Measurements from ENCODE around the gene ERICH3.
"Not testable (repeated sequence)": the region's sequence is repeated elsewhere in the genome, so short reads cannot be mapped to it uniquely, and the experiment has no call there.

The ERICH3 gene

DNA sequence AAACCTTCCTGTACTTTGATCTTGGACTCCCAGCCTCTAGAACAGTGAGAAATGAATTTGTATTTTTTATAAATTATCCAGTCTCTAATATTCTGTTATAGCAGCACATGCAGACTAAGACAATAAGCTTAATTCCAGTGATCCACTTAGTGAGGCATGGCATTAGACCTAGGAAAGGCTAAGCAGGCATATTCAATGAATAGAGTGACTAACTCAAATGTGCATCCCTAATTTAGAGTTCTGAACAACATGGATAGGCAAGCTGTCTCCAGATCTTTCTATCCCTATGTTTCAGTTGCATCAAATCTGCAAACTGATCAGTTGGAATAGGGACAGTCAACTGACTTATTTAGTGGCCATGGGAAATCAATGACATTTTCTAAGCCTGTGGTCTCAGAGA is 4.3 kb upstream of the ERICH3 start:
- DNase-seq (ENCODE audit: low read depth), result no peak

DNA sequence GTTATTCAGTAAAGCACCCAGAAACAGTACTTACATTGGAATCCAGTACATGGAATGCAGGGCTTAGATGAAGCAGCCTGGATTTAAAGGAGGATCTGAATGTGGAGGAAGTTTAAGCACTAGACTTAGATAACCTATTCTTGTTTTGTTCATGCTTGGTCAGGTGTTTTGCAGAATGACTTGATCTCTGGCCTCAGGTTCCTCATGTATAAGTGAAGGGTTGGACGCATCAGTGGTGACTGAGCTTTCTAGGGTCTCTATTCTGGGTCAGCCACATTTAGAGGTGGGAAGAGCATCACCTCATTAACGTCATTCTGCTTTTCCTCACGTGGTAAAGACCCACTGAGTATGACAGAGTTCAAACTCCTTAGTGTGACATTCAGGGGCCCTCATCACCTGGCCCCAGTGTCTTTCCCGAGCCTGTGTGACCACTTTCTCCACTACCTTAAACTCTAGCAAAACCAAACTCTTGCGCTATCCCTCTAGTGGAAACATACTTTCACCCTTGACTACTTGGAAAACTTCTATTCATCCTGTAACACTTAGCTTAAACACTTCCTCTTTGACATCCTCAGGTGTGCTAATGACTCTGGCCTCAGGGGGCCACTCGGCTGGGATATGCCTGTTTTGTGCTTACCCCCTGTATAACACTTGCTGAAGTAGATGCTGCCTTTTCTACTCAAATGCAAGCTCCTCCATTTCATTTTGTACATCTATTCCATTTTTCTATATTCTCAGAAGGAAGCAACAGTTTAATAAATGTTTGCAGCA is 871 bp upstream of the ERICH3 start:
- DNase-seq (ENCODE audit: low read depth), result no peak

DNA sequence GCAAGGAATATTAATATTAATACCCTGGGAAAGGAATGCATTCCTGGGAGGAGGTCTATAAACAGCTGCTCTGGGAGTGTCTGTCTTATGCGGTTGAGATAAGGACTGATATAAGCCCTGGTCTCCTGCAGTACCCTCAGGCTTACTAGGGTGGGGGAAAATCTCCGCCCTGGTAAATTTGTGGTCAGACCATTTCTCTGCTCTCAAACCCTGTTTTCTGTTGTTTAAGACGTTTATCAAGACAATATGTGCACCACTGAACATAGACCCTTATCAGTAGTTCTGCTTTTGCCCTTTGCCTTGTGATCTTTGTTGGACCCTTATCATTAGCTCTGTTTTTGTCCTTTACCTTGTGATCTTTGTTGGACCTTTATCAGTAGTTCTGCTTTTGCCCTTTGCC is 2.7 kb downstream of the ERICH3 start:
- DNase-seq (ENCODE audit: low read depth), result not testable (repeated sequence)

DNA sequence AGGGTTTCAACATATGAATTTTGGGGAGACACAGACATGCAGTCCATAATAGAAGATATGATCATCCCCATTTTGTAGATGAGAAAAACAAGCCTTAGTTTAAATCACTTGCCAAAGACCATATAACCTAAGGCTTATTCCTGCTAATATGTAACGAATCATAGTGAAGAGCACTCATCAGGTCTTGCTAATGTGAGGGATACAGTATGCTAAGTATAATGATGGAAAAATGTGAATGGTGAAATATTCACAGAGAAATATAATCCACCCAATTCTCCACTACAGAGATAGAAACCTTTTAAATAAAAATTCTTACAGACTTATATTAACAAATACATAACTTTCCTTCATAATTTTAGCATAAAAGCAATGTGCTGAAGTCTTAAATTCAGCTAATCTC is 18.9 kb downstream of the ERICH3 start:
- no peak for DNase-seq (ENCODE audit: low read depth)

DNA sequence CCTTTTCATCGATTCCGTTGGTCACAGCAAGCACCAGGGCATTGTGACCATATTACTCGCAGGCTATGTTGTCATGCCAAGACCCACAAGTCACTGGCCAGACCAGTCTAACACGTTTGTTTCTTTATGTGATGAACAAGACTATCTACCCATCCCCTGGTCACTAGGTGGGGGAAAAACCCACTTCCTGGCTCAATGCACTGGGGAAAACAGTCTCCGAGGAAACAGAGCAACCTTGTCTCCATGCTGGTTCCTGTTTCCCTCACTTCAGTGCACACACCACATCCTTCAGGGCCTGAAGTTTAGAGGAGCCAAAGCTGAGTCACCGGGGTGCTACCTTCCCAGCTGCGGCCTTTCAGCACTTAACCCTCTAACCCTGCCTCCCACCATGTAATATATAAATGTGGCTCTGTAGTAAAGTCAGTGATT is 20.9 kb downstream of the ERICH3 start:
- no peak for DNase-seq (ENCODE audit: low read depth)

DNA sequence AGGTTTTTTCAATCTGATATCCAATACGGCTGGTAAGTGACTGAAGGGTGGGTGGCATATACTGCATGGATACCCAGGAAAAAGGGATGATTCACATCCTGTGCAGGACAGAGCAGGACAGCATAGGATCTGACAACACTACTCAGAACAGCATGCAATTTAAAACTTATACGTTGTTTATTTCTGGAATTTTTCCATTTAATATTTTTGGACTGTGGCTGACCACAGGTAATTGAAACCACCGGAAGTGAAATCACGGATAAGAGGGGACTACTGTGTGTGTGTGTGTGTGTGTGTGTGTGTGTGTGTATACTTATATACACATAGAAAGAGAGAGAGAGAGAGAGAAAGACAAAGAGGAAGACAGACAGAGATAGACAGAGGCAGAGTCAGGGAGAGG is 23.0 kb downstream of the ERICH3 start:
- no peak for DNase-seq (ENCODE audit: low read depth)

DNA sequence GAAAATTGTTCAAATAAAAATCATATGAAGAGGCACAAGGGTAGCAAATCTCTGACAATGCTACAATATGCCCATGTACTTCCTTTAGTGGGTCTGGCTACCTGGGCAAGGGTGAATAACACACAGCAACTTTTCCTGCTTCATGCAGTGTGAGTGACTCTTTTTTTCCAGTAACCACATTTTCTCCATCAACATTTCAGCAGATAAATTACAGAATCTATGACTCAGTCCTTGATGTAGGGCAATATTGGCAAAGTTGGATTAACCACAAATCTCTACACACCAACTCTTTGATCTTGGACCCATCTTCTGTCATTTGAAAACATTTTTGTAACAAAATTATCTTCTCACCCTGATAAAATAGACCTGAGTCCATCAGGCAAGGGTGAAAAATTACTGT is 31.7 kb downstream of the ERICH3 start:
- DNase-seq (ENCODE audit: low read depth), result no peak

DNA sequence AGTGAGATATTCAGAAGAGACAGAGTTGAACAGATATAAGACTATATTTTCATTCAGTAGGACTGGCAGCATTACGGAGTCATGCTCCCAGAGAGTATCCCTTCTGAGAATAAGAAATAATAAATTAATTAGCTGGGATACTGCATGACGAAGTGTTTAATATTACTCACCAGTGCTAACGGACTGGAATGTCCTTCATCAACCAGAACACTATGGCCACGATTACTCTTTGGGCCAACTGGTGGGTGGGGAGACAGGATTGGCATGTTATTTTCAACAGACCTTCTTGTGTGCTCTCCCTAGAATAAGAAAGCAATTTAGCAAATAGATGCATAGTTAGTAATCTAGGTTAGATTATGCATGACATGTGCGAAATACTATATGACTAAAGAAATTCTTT is 32.4 kb downstream of the ERICH3 start:
- DNase-seq (ENCODE audit: low read depth), result no peak

DNA sequence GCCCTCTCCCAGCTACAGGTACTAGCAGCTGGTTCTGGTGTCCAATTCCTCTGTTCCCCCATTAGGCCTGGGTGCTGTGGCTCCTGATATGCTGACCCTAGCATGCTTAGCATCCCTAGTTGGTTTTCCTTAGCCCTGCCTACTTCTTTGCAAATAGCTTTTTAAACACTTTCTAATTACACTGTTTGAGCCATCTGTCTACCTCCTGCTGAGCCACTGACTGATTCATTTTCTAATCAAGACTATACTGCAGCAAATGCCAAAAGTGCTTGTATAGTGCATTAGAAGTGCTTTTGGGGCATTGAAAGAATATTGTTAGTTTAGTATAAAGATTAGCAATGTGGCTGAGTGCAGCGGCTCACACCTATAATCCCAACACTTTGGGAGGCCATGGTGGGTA is 36.3 kb downstream of the ERICH3 start:
- DNase-seq (ENCODE audit: low read depth), result no peak

DNA sequence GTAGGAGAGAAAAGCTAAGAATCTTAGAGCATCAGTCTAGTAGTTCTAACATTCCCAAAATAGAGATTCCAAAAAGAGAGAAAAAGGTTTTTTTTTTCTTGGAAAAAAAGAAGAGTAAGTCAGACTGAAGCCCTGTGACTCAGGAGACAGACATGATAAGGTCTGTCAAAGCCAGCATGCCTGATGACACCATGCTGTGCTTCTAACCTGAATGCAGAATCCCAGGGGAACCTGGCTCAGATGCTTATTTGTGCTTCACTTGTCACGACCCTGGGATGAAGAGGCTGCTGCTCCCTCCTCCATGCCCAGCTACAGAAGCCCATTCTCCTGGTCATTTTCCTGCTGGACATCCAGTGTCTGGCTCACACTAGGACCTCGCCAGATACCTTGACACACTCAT is 44.3 kb downstream of the ERICH3 start:
- no peak for DNase-seq (ENCODE audit: low read depth)

DNA sequence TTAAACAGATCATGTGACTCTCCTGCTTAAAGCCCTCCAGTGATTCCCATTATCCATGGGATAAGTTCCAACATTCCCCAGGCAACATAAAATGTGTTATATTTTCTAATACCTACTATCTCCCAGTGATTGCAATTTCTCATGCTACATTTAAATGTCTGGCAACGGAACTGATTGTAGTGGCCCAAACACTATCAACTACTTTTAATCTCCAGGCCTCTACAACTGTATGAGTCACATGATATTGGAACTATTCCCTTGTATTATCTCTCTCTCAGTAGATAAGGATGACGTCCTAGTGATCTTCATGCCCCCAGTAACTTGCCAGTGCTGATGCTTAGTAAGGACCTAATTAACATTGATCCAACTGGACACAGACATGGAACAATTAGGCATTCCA is 49.9 kb downstream of the ERICH3 start:
- DNase-seq (ENCODE audit: low read depth), result no peak

DNA sequence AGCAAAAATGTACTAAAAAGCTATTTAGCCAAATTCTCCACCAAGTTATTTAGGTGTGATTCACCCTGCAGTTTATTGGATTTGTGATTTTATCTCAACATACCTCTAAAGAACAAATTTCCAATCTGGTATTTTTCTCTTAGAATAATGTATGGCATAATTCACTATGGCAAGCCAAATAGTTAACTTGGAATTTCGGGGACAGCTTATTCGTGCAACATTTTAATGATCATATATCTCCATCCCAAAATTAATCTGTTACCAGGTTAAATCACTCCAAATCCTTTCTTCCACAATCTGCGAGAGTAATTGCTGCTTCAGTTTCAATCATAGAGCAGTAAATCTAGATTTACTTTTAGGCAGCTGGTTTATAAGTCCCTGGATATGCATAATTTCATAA is 53.4 kb downstream of the ERICH3 start:
- DNase-seq (ENCODE audit: low read depth), result no peak

DNA sequence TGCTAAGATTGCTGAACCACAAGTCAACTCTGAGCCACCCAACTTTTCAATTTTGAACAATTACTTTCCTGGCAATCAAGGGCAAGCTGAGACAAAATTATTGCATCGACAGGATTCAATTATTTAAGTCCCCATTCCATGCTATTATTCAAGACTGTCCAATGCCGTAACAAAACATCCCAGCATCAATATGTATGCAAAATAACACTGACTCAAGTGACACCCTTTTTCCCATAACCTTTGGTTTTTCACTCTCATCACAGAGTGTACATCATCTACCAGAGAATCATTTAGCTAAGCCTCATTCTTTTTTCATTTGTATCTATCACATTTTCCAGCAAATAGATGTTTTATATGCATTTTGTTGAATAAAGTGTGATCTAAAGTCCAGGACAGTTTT is 54.6 kb downstream of the ERICH3 start:
- no peak for DNase-seq (ENCODE audit: low read depth)

DNA sequence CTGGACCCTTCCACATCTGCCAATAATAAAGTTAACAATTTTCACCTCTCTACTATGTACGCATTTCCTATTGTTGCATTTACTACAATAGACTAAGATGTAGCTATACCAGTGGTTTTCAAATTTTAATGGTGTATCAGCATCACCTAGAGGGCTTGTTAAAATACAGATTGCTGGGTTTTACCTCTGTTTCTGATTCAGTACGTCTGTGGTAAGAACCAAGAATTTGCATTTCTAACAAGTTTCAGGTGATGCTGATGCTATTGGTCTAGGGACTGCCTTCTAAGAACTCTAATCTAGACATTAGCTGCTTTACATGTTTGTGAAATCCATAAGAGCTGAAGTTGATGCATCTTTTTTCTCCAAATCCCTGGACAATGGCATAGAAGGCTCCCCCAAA is 59.7 kb downstream of the ERICH3 start:
- DNase-seq (ENCODE audit: low read depth), result no peak

DNA sequence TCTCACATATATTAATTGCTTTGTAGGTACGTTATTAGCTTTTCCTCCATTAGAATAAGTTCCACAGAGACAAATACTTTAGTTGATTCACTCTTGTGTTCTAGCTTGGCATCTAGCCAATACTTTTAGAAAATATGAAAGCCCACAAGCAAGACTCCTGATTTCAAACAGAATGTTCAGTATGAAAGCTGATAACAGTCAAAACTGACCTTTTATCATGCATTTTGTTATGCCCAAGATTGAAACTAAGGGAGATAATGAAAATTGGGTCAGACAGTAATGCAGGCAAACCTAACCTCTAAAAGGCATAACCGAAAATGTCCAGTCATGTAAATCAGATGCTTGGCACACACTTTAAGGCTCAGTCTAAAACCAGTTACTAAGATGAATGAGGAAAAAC is 61.7 kb downstream of the ERICH3 start:
- no peak for DNase-seq (ENCODE audit: low read depth)

DNA sequence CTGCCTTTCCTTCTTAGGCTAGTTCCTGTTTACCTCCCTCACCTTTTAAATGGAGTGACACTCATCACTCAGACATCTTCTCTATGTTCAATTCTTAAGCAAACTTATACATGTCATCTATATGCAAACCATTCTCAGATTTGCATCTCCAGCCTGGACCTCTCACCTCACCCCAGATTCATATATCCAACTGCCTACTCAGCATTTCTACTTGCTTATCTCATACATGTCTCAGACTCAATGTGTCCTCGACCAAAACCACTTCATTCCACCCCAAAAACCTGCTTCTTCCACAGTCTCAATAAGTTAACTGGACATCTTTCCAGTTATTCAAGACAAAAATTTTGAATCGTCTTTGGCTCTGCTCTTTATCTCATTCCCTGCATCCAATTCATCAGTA is 62.6 kb downstream of the ERICH3 start:
- no peak for DNase-seq (ENCODE audit: low read depth)

DNA sequence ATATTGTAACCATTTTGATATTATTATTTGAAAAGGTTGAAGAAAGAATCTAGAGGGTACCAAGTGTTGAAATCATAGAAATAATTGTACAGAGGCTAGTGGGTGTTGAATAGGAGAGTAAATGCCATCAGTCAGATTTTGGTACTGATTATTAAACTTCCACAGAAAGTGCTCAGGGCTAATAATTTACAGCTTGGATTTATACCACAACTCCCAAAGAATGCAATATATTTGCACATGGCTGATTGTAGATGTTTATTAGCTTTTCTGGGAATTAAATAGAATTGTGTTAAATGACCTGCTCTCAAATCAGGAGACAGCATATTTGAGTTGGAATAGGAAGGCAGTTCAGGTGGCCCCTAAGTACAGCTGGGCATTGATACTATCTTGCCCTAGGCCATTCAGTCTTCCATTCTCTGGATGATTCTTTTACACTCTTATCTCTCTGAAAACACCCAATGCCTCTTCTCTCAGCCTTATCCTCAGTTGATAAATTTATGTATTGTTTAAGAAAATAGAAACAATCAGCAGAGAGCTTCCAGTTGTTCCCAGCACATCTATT is 63.7 kb downstream of the ERICH3 start:
- DNase-seq (ENCODE audit: low read depth), result no peak

DNA sequence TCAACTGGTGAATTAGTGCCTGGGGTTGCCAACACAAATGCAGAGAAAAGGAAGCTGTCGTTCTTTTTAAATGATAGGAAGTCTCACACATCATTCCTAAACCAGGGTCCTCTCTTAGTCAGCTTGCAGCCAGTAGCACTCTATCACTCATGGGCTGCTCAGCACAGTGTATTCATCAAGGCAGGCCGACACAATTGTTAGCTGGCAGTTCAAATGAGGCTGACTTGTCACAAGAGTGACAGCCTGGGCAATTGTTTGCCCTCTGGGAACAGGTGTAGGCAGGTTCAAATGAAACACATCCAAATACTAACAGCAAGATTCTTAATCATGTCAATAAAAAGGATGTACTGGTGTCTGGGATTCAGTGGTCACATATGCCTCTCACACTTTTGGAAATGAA is 76.9 kb downstream of the ERICH3 start:
- DNase-seq (ENCODE audit: low read depth), result no peak

DNA sequence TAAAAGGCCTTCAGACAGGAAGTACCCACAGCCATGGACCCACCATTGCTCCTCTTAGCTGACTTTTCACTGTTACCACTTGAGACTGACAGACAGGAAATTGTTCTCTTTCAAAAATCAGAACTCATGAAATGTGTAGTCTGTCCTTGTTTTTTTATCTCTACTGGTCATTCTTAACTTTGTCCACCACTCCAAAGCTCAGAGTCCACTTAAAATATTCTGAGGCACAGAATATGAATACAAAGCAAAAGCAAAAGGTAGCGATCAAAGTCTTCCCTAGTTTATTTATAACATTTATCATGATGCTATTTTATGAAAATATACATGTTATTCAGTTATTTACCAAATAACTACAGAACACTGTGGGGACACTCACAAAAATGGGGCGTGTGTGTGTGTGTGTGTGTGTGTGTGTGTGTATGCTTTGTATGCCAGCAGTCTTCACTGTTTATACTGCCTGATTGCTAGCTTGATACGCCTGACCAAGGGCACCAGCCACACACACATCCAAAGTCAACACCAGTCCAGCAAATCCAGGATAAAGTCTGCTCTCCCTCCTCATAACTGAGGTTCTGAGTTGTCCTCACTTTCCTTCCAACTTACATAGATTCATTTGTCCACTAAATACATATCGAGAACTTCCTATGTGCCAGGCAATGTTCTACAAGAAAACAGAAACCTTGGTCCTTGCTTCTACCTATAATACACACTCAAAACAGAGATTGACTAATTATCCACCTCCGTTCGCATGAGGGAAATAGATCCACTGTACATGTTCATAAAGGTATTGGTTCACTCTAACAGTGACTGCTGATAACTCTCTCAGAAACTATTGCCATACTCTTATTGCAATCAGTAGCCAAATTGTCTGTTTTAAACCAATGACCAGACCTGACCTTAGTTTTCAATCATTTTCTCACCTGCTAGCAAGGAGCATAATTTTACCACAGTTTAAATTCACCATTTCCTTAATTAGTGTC is 79.4 kb downstream of the ERICH3 start:
- no peak for DNase-seq (ENCODE audit: low read depth)

DNA sequence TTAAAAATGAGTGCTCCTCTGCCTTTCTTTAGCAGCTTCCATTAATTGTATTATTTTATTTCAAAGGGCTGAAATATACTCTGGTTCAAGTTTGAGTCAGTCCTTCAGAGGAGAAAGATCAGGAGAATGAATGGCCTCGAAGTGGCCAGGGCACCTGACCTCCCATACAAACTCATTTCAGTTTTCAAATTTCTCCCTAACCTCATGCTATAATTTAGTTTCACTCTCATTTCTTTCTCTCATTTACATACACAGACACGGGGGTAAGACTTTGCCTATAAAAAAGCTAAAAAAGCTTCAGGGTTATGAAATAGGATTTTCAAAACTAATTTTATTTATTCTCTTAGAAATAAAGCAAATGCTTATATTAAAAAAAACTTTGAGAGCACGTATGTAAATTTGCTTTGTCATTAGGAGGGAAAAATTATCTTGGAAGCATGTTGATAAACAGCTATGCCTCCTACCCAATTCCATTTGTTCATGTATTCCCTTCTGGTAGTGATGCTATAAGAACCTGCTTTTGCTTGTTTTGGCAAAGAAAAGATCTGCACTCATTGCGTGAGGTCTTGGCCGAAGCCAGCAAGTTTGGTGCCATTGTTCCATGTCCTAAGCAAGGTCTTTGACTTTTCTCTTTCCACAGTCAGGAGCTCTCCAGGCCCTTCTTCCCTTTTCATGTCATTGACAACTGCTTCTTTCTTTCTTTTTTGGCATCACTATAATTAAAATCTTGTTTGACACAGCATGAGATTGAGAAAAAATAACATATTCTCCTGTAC is 80.8 kb downstream of the ERICH3 start:
- no peak for DNase-seq (ENCODE audit: low read depth)

DNA sequence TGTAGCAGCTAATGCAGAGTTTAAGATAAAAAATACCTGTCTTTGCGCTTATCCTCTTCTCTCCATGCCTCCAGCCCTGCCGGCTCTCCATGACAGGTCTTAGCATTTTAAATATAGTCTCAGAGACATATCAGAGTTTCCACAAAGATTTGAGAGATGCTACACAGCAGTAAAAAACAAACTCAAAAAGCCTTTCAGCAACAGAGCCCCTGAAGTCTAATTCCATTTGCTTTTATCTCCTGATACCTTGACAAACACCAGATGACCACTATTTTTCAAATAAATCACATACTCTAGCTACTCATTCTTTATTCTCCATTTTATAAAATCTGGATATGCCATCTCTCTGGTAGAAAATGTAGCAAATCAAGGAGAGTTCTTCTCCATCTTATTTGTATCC is 81.6 kb downstream of the ERICH3 start:
- no peak for DNase-seq (ENCODE audit: low read depth)

DNA sequence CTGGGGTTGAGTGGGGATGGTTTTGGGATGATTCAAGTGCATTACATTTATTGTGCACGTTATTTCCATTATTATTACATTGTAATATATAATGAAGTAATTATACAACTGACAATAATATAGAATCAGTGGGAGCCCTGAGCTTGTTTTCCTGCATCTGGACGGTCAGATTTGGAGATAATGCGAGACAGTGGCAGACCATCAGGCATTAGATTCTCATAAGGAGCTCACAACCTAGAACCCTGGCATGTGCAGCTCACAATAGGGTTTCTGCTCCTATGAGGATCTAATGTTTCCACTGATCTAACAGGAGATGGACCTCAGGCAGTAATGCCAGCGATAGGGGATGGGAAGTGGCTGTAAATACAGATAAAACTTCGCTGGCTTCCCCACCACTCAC is 83.3 kb downstream of the ERICH3 start:
- no peak for DNase-seq (ENCODE audit: low read depth)
